ENCODE results near the gene E2F3.

E2F3 gene

GRCh38 chr6:20401205-20402091 is at the start of gene E2F3:
Gene E2F3, plus strand, starts transcription at chr6:20401879. Its CDS starts 354 bp downstream, at chr6:20402233.
- peak; percentile 97 to 100 (median 98) for DNase-seq (ENCODE audit: low read depth in 3 of 3)

- no peak for DNase-seq (ENCODE audit: low read depth in 3 of 3)
Measured at GRCh38 chr6:20352346-20352745, 49.3 kb upstream of the E2F3 start.

GRCh38 chr6:20353134-20353533 is 48.5 kb upstream of the E2F3 start:
- no peak for DNase-seq (ENCODE audit: low read depth in 3 of 3)

GRCh38 chr6:20354366-20354765 is 47.3 kb upstream of the E2F3 start:
- DNase-seq (ENCODE audit: low read depth in 3 of 3): no peak

GRCh38 chr6:20360471-20361119 is 41.1 kb upstream of the E2F3 start:
- DNase-seq (ENCODE audit: low read depth in 3 of 3): no peak

GRCh38 chr6:20362623-20363022 is 39.1 kb upstream of the E2F3 start:
- DNase-seq (ENCODE audit: low read depth in 3 of 3): no peak

- no peak for DNase-seq (ENCODE audit: low read depth in 3 of 3)
Measured at GRCh38 chr6:20364327-20364726, 37.4 kb upstream of the E2F3 start.

GRCh38 chr6:20365456-20365855 is 36.2 kb upstream of the E2F3 start:
- no peak for DNase-seq (ENCODE audit: low read depth in 3 of 3)

GRCh38 chr6:20366082-20366830 is 35.4 kb upstream of the E2F3 start:
- DNase-seq (ENCODE audit: low read depth in 3 of 3): no peak

- DNase-seq (ENCODE audit: low read depth in 3 of 3): no peak
Measured at GRCh38 chr6:20367743-20368485, 33.8 kb upstream of the E2F3 start.

- DNase-seq (ENCODE audit: low read depth in 3 of 3): no peak
Measured at GRCh38 chr6:20370393-20370792, 31.3 kb upstream of the E2F3 start.

GRCh38 chr6:20370801-20371200 is 30.9 kb upstream of the E2F3 start:
- no peak for DNase-seq (ENCODE audit: low read depth in 3 of 3)

GRCh38 chr6:20375436-20375835 is 26.2 kb upstream of the E2F3 start:
- DNase-seq (ENCODE audit: low read depth in 3 of 3): no peak

- DNase-seq (ENCODE audit: low read depth in 3 of 3): no peak
Measured at GRCh38 chr6:20377623-20378265, 23.9 kb upstream of the E2F3 start.

GRCh38 chr6:20379231-20379630 is 22.4 kb upstream of the E2F3 start:
- no peak for DNase-seq (ENCODE audit: low read depth in 3 of 3)

GRCh38 chr6:20386218-20386617 is 15.5 kb upstream of the E2F3 start:
- DNase-seq (ENCODE audit: low read depth in 3 of 3): no peak

- DNase-seq (ENCODE audit: low read depth in 3 of 3): no peak
Measured at GRCh38 chr6:20389066-20389465, 12.6 kb upstream of the E2F3 start.

- DNase-seq (ENCODE audit: low read depth in 3 of 3): no peak
Measured at GRCh38 chr6:20393297-20393696, 8.4 kb upstream of the E2F3 start.

- DNase-seq (ENCODE audit: low read depth in 3 of 3): no peak
Measured at GRCh38 chr6:20399518-20399917, 2.2 kb upstream of the E2F3 start.

GRCh38 chr6:20400456-20401204 is 1.0 kb upstream of the E2F3 start:
- no peak for DNase-seq (ENCODE audit: low read depth in 3 of 3)

GRCh38 chr6:20402092-20402341 is 338 bp downstream of the E2F3 start:
- peak in 1 of 3 donors; percentile 43 for DNase-seq (ENCODE audit: low read depth in 3 of 3)

Measured in stimulated activated CD4-positive, alpha-beta T cell treated with anti-CD3 and anti-CD28 coated beads, TNF-alpha, amount 100 ng/mL, for 48 hours (primary cell).